Endothelial cell of umbilical vein (primary cell): ENCODE results near the gene LRRC66. TPM values are rescaled to one million over a fixed set of nuclear protein-coding genes. Genes with fewer than 3 reads are reported as not detected.
A peak's percentile ranks its signal among the peaks of the same experiment; 100 is the strongest.

Experiments
- BruUV-seq: library from RNA; stranded (reverse); fragments of 400-500 nt; replicated peaks from 2 replicates; lab custom pipeline; 2021; lab: Mats Ljungman, UMichigan
- CTCF ChIA-PET: fragments of 300-600, 350-600 bp; sonication (Branson Sonifier 250); formaldehyde crosslinking; loops from one replicate; lab custom pipeline; 2021; ENCODE audit warnings: antibody characterized with exemption, inconsistent platforms; lab: Charles Lee
- POLR2A ChIA-PET: fragments of 300-600, 350-600 bp; sonication (Branson Sonifier 250); formaldehyde crosslinking; loops from one replicate; lab custom pipeline; 2021; ENCODE audit warnings: antibody characterized with exemption, inconsistent platforms; lab: Charles Lee
- DNase-seq: peaks from one replicate; pipeline ENCODE4 v3.0.0-alpha.2; 2011; ENCODE audit warnings: low read depth, low spot score
- FAIRE-seq: peaks from 2 replicates; lab custom pipeline; 2011; peaks lifted over from hg19 to GRCh38; lab: Jason Lieb, UNC
- H2AFZ ChIP-seq: 2 replicates; pipeline ENCODE4 v1.6.0; 2012; ENCODE audit warnings: low read depth, low read length, control low read depth, inconsistent platforms
- H3K27ac ChIP-seq: 2 replicates; pipeline ENCODE4 v1.5.1; 2011; ENCODE audit warnings: low read depth, mild to moderate bottlenecking, control low read depth, low read length, moderate library complexity; ENCODE audit not compliant: insufficient read depth
- H3K27me3 ChIP-seq, 2 experiments: 2 replicates each; pipeline versions ENCODE4 v1.6.0 to v1.6.1; 2011; ENCODE audit warnings: low read length in 2 of 2, mixed read lengths in 1 of 2; ENCODE audit not compliant: control insufficient read depth in 2 of 2, insufficient read depth in 2 of 2
- H3K36me3 ChIP-seq, 2 experiments: 2 replicates in 1 of 2; 3 replicates in 1 of 2; pipeline ENCODE4 v1.5.1; 2011; ENCODE audit warnings: low read length in 2 of 2, mild to moderate bottlenecking in 1 of 2, moderate library complexity in 1 of 2; ENCODE audit not compliant: control insufficient read depth in 2 of 2, insufficient read depth in 2 of 2; ENCODE audit errors: extremely low read depth in 1 of 2
- H3K4me1 ChIP-seq: 3 replicates; pipeline ENCODE4 v1.5.1; 2011; ENCODE audit warnings: mild to moderate bottlenecking, low read length; ENCODE audit not compliant: control insufficient read depth, insufficient read depth; ENCODE audit errors: extremely low read depth
- H3K4me2 ChIP-seq: 2 replicates; pipeline ENCODE4 v1.6.1; 2011; ENCODE audit warnings: low read length, control low read depth, mixed read lengths; ENCODE audit not compliant: insufficient read depth
- H3K4me3 ChIP-seq, 3 experiments: fragments of 200-600 bp in 1 of 3; sonication (generic), shearing (Covaris generic) in 1 of 3; replicated peaks in 1 of 3; 2 replicates each; pipeline ENCODE4 v1.5.1; 2011 to 2016; ENCODE audit warnings: control low read depth in 3 of 3, low read length in 3 of 3, mild to moderate bottlenecking in 2 of 3, inconsistent platforms in 1 of 3, low read depth in 1 of 3, moderate library complexity in 1 of 3; ENCODE audit not compliant: insufficient read depth in 1 of 3
- H3K79me2 ChIP-seq: 2 replicates; pipeline ENCODE4 v1.6.0; 2012; ENCODE audit warnings: low read length, inconsistent platforms; ENCODE audit not compliant: control insufficient read depth, insufficient read depth
- H3K9ac ChIP-seq: replicated peaks from 2 replicates; pipeline ENCODE3; 2011; ENCODE audit warnings: low read length, control low read depth; ENCODE audit not compliant: insufficient read depth; ENCODE audit errors: extremely low read depth
- H3K9me1 ChIP-seq: replicated peaks from 3 replicates; pipeline ENCODE4 v1.6.0; 2011; ENCODE audit warnings: mild to moderate bottlenecking, low read length; ENCODE audit not compliant: control insufficient read depth, insufficient read depth; ENCODE audit errors: extremely low read depth
- H3K9me3 ChIP-seq: replicated peaks from 2 replicates; pipeline ENCODE4 v1.5.1; 2012; ENCODE audit warnings: low read length, inconsistent platforms; ENCODE audit not compliant: control insufficient read depth, insufficient read depth
- H4K20me1 ChIP-seq: replicated peaks from 2 replicates; pipeline ENCODE3; 2011; ENCODE audit warnings: mild to moderate bottlenecking, low read length; ENCODE audit not compliant: control insufficient read depth, insufficient read depth; ENCODE audit errors: extremely low read depth
- FOS ChIP-seq: IDR thresholded peaks from 2 replicates; pipeline ENCODE4 v1.6.1; 2011; ENCODE audit warnings: mild to moderate bottlenecking, low read length, moderate library complexity, borderline replicate concordance; ENCODE audit not compliant: insufficient read depth
- JUN ChIP-seq: IDR thresholded peaks from 2 replicates; pipeline ENCODE4 v1.6.1; 2011; ENCODE audit warnings: borderline replicate concordance, low read depth; ENCODE audit not compliant: insufficient read length, insufficient read depth
- MYC ChIP-seq: IDR thresholded peaks from one replicate; pipeline ENCODE4 v1.6.1; 2011; ENCODE audit warnings: mild to moderate bottlenecking, low read depth, low read length
- POLR2A ChIP-seq: IDR thresholded peaks from 2 replicates; pipeline ENCODE4 v1.6.1; 2012; ENCODE audit warnings: low read depth, mild to moderate bottlenecking, control low read depth, low read length
- POLR2AphosphoS5 ChIP-seq: IDR thresholded peaks from 2 replicates; pipeline ENCODE4 v1.6.1; 2012; ENCODE audit warnings: low read depth, mild to moderate bottlenecking, control low read depth, low read length, moderate library complexity; ENCODE audit not compliant: insufficient read depth
- dilution Hi-C: fragments of 300-500 bp; cut with MboI; formaldehyde crosslinking; loops from one replicate; pipeline ENCODE4 v1.15.0; 2019; ENCODE audit warnings: low sequenced_read_pairs; ENCODE audit not compliant: extremely low pct_ligation_motif_present
- intact Hi-C: fragments of 100-400 bp; cut with micrococcal nuclease; formaldehyde crosslinking; loops from one replicate; pipeline ENCODE4 v1.10.0; 2022
- polyA plus RNA-seq, 4 experiments: library from polyadenylated mRNA; depleted of rRNA in 3 of 4; stranded (reverse) in 3 of 4; unstranded in 1 of 4; fragments of >200 nt; gene quantifications; 2 replicates each; pipeline versions ENCODE4 v1.2.1 to v1.2.3, GENCODE V29; 2011 to 2012; ENCODE audit warnings: missing spikeins in 1 of 4
- total RNA-seq: library from RNA; stranded (reverse); gene quantifications from 2 replicates; pipeline ENCODE4 v1.2.3, GENCODE V29; 2021
- TF ChIP-seq, protein P1 (sequence below), 2 donors: IDR thresholded peaks; 1 replicate in 1 of 2; 2 replicates in 1 of 2; pipeline ENCODE4 v1.5.1; 2011; ENCODE audit warnings: low read length in 2 of 2, mild to moderate bottlenecking in 2 of 2, moderate library complexity in 2 of 2, control low read depth in 1 of 2, inconsistent platforms in 1 of 2, low read depth in 1 of 2; ENCODE audit not compliant: insufficient read depth in 1 of 2; ENCODE audit errors: extremely low read depth in 1 of 2

The LRRC66 gene
- total and polyA plus RNA-seq, 2 donors (not counting 3 experiments of a cell fraction or from before 2014, with no cell fraction given) = 0.15 to 0.27 TPM

DNA sequence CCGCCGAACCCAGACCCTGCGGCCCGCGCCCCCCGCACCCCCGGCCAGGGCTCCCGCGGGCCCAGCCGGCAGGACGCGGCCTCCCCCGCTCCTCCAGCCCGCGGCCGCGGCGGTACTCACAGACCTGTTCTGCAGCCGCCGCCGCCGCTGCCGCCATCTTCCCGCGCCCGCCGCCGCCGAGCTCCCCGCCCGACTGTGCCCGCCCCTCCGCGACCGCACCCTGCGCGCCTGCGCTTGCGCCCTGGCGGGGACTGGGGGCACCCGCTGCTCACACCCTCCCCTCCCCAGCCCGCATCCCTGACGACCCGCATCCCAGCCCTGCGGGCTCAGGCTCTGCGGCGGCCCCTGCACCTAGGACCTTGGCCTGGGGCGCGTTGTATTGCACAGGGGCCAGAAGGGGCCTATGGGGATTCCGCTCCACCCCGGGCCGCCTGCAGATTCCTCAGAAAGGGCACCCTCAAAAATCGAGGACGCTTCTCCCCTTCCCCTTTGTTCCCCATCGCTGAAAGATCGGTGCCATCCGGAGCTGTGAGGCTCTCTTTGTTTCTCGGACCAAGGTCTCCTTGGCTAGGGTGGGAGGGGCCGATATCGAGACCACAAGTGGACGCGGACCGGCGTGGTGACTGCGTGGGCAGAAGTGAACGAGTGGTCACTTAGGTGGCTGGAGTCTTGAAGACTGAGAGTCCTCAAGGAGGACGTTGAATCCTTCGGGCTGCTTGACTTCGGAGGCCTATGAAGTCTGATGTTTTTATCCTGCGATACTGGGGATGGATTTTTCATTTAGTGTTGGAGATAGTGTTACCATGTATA is 18.1 kb upstream of the LRRC66 start, which contains the start of gene SGCB:
TSS of gene SGCB (minus strand) at position 197 of the 810 bp plus-strand sequence. CDS start at position 157, 40 bp downstream.
- Histone ChIP-seq H3K4me1 (peaks cover 20% of the 10 kb centered on the region), H4K20me1 (peaks cover 5% of the 10 kb centered on the region), H3K79me2 (peaks cover 36% of the 10 kb centered on the region), H3K9ac (peak within 1 kb of the TSS; percentile 61), H3K4me2 (peak within 1 kb of the TSS; percentile 99), H3K9me1 (no peaks in the 10 kb centered on the region), H3K4me3 (peak within 1 kb of the TSS; percentile 59 to 98 (median 72)), H3K9me3 (no peaks in the 10 kb centered on the region), H3K36me3 (no peaks in the 10 kb centered on the region), H3K27ac (peak within 1 kb of the TSS; percentile 9), H2AFZ (peak within 1 kb of the TSS; percentile 95), H3K27me3 (peaks cover 26 to 36% of the 10 kb centered on the region in 2 experiments)
- BruUV-seq = no TSS peak
- ChIA-PET POLR2A (interaction anchor here (0.9 to 1.1 kb wide), 2 partner anchors 14 to 195 kb away, joined by 3 to 5 read pairs; partner anchors contain the start of gene DCUN1D4), CTCF (interaction anchor here (0.8 to 2.0 kb wide), 5 partner anchors 12 to 338 kb away, joined by 3 to 13 read pairs (median 4); partner anchors contain the start of genes DCUN1D4 and SPATA18)
- intact Hi-C loops (no loop called here), dilution Hi-C loops (no loop called here)
- DNase-seq (peak; percentile 42), FAIRE-seq (no peak)
- no peak for TF ChIP-seq JUN
- TF ChIP-seq, protein P1, sequence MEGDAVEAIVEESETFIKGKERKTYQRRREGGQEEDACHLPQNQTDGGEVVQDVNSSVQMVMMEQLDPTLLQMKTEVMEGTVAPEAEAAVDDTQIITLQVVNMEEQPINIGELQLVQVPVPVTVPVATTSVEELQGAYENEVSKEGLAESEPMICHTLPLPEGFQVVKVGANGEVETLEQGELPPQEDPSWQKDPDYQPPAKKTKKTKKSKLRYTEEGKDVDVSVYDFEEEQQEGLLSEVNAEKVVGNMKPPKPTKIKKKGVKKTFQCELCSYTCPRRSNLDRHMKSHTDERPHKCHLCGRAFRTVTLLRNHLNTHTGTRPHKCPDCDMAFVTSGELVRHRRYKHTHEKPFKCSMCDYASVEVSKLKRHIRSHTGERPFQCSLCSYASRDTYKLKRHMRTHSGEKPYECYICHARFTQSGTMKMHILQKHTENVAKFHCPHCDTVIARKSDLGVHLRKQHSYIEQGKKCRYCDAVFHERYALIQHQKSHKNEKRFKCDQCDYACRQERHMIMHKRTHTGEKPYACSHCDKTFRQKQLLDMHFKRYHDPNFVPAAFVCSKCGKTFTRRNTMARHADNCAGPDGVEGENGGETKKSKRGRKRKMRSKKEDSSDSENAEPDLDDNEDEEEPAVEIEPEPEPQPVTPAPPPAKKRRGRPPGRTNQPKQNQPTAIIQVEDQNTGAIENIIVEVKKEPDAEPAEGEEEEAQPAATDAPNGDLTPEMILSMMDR (IDR thresholded peaks at IDR 0.05; ENCODE audit: extremely low read depth in 1 of 2, insufficient read depth in 1 of 2, low read depth in 1 of 2, low read length in 2 of 2) = no peak
- peak; percentile 24 for TF ChIP-seq POLR2A
- TF ChIP-seq MYC = no peak
- peak; percentile 75 for TF ChIP-seq POLR2AphosphoS5
- TF ChIP-seq FOS = no peak
